Right renal pelvis (tissue), 4 donors: Measurements from ENCODE around the gene CASP9. TPM values are rescaled to one million over a fixed set of nuclear protein-coding genes. Genes with fewer than 3 reads are reported as not detected.
A peak's percentile ranks its signal among the peaks of the same experiment; 100 is the strongest.
"Not testable (repeated sequence)": the region's sequence is repeated elsewhere in the genome, so short reads cannot be mapped to it uniquely, and the experiment has no call there.

ENCODE experiments used
- DNase-seq, 4 donors: peaks; one replicate each; pipeline ENCODE4 v3.0.0-alpha.2; 2013; ENCODE audit warnings: low read depth in 4 of 4, low spot score in 3 of 4, missing footprints in 1 of 4
- polyA plus RNA-seq, 4 donors: library from polyadenylated mRNA; unstranded; fragments of 120-200 nt; gene quantifications; one replicate each; pipeline ENCODE4 v1.2.1, GENCODE V29; 2013; ENCODE audit not compliant: insufficient read length in 4 of 4

The CASP9 gene
- polyA plus RNA-seq, 4 donors: 27.6 to 35.7 (median 29.3) TPM

DNA sequence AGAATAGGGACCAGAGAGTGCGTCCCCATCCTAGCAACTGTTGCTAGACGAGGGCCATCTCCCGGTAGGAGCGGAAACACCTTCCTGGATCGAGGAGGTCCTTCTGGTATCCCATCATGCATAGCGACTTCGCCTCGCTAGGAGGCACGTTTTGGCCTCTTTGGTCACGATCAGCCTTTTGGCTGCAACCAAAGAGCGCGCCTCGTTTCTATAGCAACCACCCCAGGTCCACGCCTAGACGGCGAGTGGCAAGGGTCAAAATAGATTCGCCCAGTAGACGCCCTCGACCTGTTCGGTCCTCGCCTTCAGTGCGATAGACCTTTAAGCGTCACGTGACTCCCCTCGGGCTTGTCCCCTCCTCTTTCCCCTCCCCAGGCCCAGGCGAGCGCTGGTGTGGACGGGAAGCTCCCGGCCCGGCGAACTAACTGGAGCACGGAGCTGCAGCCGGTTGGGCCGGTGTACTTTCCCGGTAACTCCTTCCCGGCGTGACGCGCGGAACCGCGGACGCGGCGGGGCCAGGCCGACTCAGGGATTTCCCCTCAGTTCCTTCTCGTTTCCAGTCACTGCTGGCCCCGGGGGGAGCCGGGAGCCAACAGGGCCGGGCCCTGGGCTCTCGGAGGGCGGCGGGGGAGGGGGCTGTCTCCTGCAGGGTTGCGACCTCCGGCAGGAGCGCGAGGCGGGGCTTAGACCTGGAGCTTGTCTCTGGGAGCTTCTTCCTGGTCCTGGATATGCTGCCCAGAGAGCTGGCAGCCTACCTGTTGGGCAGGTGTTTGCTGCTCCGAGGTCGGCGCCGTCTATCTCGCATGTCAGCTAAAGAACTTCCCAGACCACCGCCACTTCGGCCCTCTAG is 2.7 kb upstream of the CASP9 start, which contains the start of gene DNAJC16:
Gene DNAJC16, plus strand, starts transcription at position 359 of the 850 bp plus-strand sequence. CDS start 2,258 bp downstream, outside the sequence.
- peak; percentile 98 to 100 (median 100) for DNase-seq

DNA sequence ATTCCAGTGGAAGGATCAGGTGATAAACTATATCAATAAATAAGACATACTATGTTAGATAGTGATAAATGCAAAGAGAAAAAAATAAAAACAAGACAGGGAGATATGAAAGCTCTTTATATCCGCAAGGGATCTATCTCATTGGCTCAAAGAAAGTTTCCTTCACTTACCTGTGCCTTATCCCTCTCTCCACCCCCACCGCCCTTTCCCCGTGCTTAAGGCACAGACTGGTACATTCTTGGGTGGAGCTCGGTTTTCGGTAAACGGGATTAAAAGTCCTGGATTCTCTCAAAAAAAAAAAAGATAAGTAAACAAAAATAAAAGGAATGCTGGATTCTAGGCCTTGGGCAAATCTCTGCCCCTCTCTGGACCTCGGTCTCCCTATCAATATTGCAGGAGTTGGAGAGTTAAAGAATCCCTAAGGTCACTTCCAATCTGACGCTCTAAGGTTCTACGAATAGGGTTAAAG is 2.0 kb upstream of the CASP9 start:
- peak in 1 of 4 donors; percentile 5 for DNase-seq

DNA sequence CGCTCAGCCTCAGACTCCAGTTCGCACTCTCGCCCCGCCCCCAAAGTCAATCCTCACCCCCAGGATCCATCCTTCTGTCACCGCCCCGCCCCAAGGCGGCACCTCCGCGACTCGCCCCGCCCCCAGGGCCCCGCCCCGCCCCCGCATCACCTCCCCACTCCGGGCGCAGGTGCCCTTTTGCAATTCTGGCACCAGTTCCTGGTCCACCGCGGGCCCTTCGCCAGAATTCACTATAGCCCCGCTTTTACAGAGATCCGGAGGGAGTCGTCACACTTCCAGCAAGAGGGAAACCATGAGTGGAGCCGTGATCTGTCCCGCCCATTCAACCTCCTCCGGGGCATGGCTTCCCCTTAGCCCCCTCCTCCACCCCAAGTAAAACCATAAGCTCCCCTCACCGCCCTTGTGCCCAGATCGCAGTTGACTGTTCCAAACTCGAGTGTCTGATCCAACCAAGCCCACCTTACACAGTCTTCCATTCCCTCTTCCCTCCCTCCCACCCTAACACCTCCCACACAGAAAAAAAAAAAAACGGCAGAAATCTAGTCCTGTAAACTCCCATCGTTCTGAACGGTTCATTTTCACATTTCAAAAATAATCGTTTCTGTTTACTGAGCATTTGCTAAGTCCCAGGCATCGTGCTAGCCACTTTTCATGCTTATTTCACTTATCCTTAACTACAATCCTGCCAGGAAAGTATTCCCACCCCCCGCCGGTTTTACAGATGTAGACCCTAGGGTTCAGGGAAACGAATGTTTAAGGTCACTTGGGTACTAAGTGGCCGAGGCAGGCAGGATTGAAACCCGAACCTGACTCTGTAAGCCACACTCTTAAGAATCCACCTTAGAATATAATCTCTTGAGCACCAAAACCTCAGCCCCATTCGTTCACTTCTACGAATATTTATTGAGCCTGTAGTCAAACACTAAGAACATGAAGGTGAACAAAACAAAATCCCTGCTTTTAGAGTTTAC is 1.3 kb upstream of the CASP9 start:
- DNase-seq: peak in 2 of 4 donors; percentile 10 to 93

DNA sequence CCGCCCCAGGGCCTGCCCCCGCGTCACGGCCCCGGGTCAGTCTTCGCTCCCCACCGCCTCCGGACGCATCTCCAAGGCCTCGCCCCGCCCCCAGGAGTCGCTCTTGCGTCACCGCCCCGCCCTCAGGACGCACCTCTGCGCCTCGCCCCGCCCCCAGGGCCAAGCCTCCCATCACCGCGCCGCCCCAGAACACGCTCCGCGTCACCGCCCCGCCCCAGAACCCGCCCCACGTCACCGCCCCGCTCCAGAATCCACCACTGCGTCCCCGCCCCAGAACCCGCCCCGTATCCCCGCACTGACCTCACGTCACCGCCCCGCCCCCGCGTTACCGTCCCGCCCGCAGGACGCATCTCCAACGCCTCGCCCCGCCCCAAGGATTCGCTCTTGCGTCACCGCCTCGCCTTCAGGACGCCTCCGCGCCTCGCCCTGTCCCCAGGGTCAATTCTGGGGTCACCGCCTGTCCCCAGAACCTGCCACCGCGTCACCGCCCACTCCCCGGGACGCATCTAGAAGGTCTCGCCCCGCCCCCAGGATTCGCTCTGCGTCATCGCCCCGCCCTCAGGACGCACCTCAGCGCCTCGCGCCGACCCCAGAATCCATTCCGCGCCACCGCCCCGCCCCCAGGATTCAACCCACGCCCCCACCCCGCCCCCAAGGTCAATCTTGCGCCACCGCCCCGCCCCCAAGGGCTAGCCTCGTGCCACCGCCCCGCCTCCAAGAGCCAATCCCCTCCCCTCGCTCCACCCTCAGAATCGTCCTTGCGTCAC is 451 bp upstream of the CASP9 start:
- DNase-seq: peak; percentile 94 to 99 (median 97)

DNA sequence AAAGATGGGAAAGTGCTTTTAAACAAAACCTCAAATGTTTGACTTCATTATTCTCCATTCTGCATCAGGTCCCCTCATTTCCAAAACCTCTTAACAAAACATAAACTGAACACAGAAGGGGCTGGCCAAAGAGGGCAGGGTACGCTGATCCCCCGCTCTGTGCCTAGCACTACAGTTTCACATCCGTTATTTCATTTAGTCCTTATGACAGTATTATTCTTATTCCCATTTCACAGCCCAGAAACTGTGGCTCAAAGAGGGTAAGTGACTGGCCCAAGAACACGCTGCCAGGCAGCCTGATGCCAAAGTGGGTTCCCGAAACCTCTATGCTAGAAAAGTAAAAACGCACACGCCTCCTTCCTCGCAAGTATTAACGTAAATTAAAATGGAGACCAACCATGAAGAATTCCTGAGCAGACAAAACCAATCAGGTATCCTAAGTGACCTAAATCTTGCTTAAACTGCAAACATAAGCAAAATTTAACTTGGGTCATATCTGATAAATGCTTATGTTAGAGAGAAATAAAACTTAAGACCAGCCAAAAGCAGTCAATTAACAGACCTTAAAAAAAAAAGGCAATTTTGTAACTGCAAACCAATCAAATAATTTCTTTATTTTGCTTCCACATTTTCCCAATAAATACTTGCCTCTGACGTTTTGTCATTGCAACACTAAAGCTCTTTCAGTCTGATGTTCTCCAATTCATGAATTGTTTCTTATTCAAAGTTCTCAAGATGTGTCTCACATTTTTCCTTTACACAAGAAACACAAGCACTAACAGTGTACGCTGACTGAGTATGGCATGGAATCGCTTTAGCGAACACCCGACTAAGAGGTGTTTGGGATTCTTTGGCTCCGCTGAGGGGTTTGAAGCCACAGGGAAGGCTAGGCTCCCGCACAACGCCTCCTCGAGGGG is 653 bp downstream of the CASP9 start:
- peak in 2 of 4 donors; percentile 14 to 16 for DNase-seq

DNA sequence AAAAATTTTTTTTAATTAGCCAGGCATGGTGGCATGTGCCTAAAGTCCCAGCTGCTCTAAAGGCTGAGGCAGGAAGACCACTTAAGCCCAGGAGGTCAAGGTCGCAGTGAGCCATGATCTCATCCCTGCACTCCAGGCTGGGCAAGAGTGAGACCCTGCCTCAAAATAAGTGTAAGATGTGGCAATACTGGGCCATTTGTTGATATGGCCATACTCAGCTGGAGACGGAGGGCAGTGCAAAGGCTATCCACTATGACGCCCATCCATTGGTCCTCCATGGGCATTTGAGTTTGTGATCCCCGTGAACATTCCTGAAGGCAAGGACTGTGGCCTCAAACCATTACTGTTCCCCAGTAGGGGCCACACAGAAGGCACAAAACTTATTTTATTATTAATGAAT is 1.5 kb downstream of the CASP9 start:
- no peak for DNase-seq

DNA sequence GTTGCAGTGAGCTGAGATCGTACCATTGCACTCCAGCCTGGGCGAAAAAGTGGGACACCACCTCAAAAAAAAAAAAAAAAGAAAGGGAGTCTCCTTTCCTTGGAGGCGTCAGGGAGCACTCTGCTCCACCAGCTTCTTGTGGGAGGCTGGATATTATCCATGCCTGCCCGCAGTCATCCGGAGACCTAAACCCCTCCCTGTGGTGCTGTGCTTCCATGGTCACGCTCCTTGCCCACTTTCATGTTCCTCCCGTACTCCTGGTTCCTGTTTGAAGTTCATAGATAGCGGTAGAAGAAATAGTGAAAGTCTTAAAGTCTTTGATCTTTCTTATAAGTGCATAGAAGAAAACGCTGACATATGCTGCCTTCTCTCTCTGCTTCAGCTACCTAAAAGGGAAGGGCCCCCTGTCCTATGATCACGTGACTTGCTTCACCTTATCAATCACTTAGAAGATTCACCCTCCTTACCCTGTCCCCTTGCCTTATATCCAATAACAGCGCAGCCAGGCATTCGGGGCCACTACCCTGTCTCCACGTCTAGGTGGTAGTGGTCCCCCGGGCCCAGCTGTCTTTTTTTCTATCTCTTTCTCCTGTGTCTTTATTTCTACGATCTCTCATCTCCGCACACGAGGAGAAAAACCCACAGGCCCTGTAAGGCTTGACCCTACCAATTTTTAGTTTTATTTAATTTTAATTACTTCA is 2.7 kb downstream of the CASP9 start:
- DNase-seq: peak in 2 of 4 donors; percentile 22 to 31

DNA sequence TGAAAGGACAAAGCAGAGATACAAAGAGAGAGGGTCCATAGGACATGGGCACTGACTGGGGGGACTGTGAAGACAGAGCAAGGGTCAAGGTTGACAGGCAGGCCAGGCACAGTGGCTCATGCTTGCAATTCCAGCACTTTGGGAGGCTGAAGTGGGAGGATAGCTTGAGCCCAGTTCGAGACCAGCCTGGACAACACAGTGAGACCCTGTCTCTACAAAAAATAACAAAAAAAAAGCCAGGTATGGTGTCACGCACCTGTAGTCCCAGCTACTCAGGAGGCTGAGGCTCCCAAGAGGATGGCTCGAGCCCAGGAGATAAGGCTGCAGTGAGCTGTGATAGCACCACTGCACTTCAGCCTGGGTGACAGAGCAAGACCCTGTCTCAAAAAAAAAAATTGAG is 4.4 kb downstream of the CASP9 start:
- DNase-seq: no peak

DNA sequence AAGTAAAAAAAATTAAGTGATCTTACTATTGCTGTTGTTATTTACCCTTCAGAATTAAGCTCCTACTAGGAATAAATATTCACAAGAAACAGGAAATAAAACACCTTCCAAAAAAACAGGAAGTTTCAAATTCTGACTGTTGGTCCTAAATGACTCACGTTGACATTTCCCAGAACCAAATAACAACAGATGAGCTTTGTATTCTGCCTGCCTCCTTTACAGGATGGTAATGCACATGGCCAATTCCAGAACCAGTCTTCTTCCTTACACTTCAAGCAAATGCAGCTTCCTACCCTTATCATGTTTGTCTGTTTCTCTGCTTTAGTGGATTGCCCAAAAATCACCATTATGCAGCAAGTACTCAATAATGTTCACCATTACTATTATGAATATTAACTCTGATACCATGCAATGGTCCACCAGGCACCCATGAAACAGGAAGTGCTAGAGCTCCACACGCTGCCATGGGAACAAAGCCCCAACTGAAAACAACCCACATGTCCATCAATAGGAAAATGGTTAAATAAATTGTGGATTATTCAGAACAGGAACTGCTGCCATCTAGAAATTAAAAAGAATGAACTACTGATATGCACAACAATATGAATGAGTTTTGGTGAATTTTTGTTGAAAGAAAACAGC is 8.9 kb downstream of the CASP9 start:
- DNase-seq: no peak

DNA sequence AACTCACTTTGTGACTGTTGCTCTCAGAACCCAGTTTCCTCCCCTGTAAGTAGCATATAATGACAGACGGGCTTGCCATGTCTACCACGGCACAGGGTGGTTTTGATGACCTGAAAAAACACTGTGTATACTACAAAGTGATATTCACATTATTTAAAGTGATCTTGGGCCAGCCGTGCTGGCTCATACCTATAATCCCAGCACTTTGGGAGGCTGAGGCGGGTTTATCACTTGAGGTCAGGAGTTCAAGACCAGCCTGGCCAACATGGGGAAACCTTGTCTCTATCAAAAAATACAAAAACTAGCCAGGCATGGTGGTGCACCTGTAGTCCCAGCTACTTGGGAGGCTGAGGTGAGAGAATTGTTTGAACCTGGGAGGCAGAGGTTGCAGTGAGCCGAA is 9.5 kb downstream of the CASP9 start:
- DNase-seq: not testable (repeated sequence)

DNA sequence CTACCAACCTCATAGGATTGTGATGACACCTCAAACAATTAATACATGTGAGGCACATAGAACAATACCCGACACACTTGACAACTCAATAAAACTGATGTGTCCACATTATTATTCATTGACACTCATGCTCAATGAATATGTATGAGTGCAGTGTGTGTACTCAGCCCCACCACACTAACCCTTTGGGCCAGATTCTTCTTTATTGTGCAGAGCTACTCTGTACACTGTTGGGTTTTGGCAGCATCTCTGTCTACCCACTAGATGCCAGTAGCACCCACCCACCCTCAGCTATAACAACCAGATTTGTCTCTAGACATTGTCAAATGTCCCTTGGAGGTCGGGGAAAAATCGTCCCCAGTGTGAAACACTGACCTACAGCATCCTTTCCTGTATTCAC is 10.1 kb downstream of the CASP9 start:
- no peak for DNase-seq

DNA sequence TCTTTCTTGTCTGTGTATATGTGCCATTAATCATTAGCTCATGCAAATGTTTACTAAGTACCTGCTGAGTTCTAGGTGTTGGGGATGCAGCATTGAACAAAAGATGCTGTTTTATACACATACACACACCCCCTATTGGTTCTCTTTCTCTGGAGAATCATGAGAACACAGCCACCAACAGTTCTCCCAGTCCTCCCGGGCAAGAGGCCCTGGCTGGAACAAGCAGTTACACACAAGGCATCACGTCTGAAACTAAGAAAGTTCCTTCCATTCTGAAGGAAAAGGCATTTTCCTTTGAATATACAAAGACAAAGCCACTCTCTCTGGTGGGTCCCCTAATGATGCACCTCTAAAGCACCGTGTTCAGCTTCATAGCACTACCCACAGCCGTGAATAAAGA is 10.8 kb downstream of the CASP9 start:
- DNase-seq: no peak

DNA sequence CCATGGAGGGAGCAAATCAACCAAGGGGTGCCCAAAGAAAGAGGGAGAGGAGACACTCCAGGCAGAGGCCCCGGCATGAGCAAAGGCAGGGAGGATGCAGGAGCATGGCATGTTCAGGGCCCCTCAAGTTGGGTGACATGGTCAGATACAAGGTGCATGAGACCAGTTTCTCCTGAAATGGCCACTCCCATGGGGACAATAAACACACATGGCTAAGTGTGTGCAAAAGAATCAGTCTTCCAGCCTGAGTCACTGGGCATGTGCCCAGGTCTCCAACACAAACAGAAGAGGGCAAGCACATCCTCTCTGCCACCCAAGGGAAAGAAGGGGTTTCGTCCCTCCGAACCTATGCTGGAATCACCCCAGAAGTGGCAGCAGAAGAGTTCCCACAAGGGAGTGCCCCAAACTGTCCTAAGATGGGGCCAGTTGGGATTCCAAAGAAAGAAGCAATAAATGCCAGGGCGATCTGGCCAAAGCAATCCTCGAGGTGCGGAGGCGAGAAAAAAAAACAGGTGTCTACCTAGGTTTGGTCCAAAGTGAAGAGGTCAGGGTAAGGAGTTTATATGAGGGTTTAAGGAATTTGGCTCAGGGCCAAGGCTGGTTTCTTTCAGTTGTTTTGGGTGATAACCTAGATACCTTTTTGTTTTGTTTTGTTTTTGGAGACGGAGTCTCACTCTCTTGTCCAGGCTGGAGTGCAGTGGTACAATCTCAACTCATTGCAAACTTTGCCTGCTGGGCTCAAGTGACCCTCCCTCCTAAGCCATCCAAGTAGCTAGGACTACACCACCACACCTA is 13.2 kb downstream of the CASP9 start:
- DNase-seq: no peak

DNA sequence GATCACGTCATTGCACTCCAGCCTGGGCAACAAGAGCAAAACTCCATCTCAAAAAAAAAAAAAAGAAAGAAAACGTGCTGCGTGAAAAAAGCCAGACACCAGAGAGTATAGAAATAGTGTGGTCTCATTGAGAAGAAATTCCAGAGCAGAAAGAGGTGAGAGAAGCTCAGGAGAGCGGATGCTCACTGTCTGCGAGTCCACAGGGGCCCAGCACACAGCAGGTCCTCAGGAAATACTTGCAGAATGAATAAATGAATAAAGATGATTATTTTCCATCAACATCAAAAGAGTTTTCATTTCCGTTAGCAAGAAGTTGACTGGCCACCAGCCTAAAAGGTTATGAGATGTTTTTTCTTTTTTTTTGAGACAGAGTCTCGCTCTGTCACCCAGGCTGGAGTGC is 14.4 kb downstream of the CASP9 start:
- no peak for DNase-seq

DNA sequence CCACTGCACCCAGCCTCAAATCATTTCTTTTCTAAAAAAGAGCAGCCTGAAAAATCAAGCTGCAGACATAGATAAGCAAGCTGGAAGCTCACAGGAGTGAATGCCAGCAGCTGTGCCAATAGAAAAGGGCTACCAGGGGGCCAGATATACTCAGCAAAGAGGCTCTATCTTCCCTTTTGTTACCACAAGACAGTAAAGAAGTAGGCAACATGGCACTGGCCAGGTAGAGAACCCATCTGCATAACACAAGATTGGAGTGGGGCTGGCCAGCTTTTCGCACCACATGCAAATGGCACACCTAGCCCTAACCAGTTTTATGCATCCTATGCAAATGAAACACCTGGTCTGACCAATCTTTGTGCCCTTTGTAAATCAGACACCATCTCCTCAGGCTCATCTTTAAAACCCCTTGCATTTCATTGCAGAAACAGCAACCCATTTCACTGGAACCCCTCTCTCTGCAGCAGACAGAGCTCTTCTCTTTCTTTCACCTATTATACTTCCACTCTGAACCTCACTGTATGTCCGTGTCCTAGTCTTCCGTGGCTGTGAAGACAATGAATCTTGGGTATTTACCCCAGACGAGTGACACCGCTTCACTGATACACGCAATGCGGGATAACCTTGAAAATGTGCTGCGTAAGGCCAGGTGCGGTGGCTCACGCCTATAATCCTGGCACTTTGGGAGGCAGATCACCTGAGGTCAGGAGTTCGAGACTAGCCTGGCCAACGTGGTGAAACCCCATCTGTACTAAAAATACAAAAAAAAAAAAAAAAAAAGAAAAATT is 15.1 kb downstream of the CASP9 start:
- no peak for DNase-seq

DNA sequence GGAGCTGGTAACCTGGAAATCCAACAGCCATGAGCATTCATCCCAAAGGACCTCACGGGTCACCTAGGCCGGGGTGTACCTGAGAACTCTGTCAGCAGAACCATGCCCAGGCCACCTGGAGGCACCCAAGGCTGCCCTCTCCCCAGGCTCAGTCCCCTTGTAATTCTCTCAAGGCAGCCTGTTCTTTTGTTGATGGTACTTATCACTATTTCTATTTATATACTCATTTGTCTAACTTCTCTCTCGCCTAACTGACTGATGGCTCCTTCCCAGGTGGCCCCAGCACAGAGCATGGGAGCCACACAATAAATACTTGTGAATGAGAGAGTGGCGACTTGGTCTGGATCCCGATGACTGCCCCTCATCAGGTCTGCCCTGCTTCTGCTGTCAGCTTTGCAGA is 16.7 kb downstream of the CASP9 start:
- DNase-seq: no peak

DNA sequence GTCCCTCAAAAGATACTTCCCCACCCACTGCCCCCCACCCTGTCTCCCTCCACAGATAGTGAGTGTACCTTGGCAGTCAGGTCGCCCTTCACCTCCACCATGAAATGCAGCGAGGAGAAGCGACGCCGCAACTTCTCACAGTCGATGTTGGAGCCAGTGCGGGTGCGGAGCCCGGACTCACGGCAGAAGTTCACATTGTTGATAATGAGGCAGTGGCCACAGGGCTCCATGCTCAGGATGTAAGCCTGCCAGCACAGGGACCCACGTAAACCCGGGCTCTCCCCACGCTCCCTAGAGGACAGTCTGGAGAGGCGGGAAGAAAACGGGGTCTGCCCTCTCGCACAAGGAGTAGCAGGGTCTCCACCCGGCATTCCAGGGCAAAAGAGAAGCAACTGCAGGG is 17.2 kb downstream of the CASP9 start:
- DNase-seq: no peak
